ENCODE measurements around the gene MYBPC1. TPM values are rescaled to one million over a fixed set of nuclear protein-coding genes. Genes with fewer than 3 reads are reported as not detected.

Gene MYBPC1
- total RNA-seq, 1 donor from 2014 or later, result not detected

DNA sequence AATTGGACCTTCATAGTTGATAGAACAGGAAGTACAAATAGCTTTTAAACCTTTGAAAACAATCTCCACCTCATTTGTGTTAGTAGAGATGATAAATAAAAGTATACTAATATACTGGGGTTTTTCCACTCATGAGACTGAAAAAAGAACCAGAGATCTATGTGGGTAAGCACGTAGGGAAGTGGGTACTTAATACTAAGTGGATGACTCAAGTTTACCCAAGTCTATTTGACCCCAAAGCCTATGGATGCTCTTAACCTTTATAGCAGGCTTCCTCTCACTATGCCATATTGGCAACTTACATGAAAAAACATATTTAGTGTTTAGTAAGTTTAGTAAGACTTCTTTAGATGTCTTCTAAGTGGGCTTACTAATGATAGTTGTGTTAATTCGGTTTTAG lies 53.4 kb downstream of the MYBPC1 start:
- intact Hi-C loops (cut with DNase I), result no loop called here
- Histone ChIP-seq H3K27me3 (no peaks in the 10 kb centered on the region), H3K36me3 (no peaks in the 10 kb centered on the region), H3K4me1 (no peaks in the 10 kb centered on the region), H3K27ac (no peak overlapping the region), H3K9me3 (no peaks in the 10 kb centered on the region), H3K4me3 (no peak overlapping the region)
- peak; percentile 23 for ATAC-seq
- no peak for DNase-seq
- TF ChIP-seq, protein P1, sequence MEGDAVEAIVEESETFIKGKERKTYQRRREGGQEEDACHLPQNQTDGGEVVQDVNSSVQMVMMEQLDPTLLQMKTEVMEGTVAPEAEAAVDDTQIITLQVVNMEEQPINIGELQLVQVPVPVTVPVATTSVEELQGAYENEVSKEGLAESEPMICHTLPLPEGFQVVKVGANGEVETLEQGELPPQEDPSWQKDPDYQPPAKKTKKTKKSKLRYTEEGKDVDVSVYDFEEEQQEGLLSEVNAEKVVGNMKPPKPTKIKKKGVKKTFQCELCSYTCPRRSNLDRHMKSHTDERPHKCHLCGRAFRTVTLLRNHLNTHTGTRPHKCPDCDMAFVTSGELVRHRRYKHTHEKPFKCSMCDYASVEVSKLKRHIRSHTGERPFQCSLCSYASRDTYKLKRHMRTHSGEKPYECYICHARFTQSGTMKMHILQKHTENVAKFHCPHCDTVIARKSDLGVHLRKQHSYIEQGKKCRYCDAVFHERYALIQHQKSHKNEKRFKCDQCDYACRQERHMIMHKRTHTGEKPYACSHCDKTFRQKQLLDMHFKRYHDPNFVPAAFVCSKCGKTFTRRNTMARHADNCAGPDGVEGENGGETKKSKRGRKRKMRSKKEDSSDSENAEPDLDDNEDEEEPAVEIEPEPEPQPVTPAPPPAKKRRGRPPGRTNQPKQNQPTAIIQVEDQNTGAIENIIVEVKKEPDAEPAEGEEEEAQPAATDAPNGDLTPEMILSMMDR (IDR thresholded peaks at IDR 0.05), result no peak

DNA sequence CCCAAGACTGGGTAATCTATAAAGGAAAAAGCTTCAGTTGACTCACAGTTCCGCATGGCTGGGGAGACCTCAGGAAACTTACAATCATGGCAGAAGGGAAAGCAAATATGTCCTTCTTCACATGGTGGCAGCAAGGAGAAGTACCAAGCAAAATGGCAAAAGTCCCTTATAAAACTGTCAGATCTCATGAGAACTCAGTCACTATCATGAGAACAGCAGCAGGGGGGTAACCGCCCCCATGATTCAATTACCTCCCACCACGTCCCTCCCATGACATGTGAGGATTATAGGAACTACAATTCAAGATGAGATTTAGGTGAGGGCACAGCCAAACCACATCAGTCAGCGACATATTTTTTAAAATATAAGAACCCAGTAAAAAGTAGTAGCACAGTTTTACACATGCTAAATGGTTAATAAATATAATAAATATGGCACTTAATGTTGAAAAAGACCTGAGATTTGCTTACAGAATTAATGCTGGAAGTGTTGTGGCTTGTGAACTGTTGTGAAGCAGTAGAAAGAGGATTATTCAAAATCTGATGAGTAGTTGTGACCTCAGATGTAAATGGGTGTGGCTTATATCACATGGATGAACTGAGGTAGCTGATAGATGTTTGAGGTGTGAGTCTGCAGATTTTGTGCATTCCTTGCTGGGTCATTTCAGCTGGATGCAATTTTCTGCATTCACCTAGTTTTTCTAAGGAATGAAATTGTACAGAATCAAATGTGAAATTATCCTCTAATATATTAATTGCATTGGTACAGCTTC lies 55.8 kb downstream of the MYBPC1 start:
- intact Hi-C loops (cut with DNase I), result no loop called here
- no peaks in the 10 kb centered on the region for H3K9me3 ChIP-seq
- H3K4me1 ChIP-seq, result no peaks in the 10 kb centered on the region
- ATAC-seq, result no peak
- no peaks in the 10 kb centered on the region for H3K36me3 ChIP-seq
- H3K27ac ChIP-seq, result no peak overlapping the region
- no peak overlapping the region for H3K4me3 ChIP-seq
- DNase-seq, result no peak
- H3K27me3 ChIP-seq, result no peaks in the 10 kb centered on the region
- TF ChIP-seq, protein P1 (IDR thresholded peaks at IDR 0.05), result no peak

DNA sequence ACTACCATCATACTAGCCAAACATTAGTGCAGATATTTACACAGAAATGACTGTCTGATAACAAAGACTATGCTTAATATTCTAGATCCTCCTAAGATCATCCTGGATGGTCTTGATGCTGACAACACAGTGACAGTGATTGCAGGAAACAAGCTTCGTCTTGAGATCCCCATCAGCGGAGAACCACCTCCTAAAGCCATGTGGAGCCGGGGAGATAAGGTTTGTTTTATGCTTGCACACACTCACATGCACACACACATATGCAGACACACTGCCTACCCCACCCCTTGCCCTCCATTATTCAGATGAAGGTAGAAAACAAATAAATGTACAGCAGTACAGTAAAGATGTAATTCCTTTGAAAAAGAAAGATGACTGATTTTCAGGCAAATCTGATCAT lies 58.3 kb downstream of the MYBPC1 start:
- no peaks in the 10 kb centered on the region for H3K36me3 ChIP-seq
- no peaks in the 10 kb centered on the region for H3K9me3 ChIP-seq
- intact Hi-C loops (cut with DNase I), result no loop called here
- H3K27me3 ChIP-seq, result no peaks in the 10 kb centered on the region
- no peak overlapping the region for H3K27ac ChIP-seq
- no peak for ATAC-seq
- H3K4me1 ChIP-seq, result no peaks in the 10 kb centered on the region
- TF ChIP-seq, protein P1 (IDR thresholded peaks at IDR 0.05), result no peak
- no peak overlapping the region for H3K4me3 ChIP-seq
- DNase-seq, result no peak

DNA sequence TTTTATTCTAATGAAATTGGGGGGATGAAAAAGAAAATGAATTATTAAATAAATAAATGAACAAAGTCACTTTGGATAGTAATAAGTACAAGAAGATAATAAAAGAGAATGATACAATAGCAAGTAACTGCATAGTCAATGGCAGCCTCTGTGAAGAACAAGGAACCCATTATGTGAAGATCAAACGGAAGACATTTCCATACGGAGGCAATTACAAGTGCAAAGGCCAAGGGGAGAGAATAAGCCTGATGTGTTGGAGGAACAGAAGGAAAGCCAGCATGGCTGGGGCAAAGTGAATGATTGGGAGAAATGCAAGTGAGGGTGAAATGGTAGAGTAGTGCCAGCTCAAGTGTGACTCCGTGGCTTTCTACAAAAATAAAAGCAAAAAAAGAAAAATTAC lies 58.7 kb downstream of the MYBPC1 start:
- intact Hi-C loops (cut with DNase I), result no loop called here
- no peak for ATAC-seq

DNA sequence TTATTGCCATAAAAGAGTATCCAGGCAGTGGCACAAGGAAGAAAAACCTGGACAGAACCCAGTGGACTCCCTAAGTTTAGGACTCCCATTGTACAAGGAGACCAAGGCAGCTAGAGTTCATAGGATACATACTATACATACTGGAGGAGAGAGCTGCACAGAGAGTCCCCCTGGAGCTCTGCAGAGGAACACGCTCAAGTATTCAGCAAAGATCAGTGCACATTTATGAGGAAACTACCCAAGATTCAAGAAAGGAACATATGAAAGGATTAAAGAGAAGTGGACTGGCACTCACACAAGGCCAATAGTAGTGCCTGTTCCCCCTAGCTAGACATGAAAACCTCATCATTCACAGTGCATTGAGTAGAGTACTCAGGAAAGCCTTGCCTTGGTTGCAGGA lies 59.7 kb downstream of the MYBPC1 start:
- Histone ChIP-seq H3K36me3 (no peaks in the 10 kb centered on the region), H3K4me3 (no peak overlapping the region), H3K4me1 (no peaks in the 10 kb centered on the region), H3K27me3 (no peaks in the 10 kb centered on the region), H3K9me3 (no peaks in the 10 kb centered on the region), H3K27ac (no peak overlapping the region)
- DNase-seq (no peak), ATAC-seq (no peak)
- intact Hi-C loops (cut with DNase I), result no loop called here
- TF ChIP-seq, protein P1 (IDR thresholded peaks at IDR 0.05), result no peak

More for the DNA sequence above, 58.7 kb downstream of the MYBPC1 start:
- TF ChIP-seq, protein P1 (IDR thresholded peaks at IDR 0.05), result no peak
- H3K9me3 ChIP-seq, result no peaks in the 10 kb centered on the region
- no peaks in the 10 kb centered on the region for H3K27me3 ChIP-seq
- H3K4me1 ChIP-seq, result no peaks in the 10 kb centered on the region
- H3K27ac ChIP-seq, result no peak overlapping the region
- no peaks in the 10 kb centered on the region for H3K36me3 ChIP-seq
- no peak overlapping the region for H3K4me3 ChIP-seq
- no peak for DNase-seq
